ENCODE measurements around the gene SNX5.

The SNX5 gene

GRCh38 chr20:17955302-17955701, 13.3 kb downstream of the SNX5 start:
- H3K4me3 ChIP-seq (replicated peaks; ENCODE audit: low read depth, low read length): no peak overlapping the region
- TF ChIP-seq CTCF (IDR thresholded peaks at IDR 0.05; ENCODE audit: low read depth, low read length, missing control alignments): no peak

GRCh38 chr20:17953935-17954334, 14.7 kb downstream of the SNX5 start:
- DNase-seq (ENCODE audit: extremely low read depth, low read depth): no peak
- TF ChIP-seq CTCF (IDR thresholded peaks at IDR 0.05; ENCODE audit: low read depth, low read length, missing control alignments): no peak

More at GRCh38 chr20:17955302-17955701, 13.3 kb downstream of the SNX5 start:
- no peak for DNase-seq (ENCODE audit: extremely low read depth, low read depth)

DNA sequence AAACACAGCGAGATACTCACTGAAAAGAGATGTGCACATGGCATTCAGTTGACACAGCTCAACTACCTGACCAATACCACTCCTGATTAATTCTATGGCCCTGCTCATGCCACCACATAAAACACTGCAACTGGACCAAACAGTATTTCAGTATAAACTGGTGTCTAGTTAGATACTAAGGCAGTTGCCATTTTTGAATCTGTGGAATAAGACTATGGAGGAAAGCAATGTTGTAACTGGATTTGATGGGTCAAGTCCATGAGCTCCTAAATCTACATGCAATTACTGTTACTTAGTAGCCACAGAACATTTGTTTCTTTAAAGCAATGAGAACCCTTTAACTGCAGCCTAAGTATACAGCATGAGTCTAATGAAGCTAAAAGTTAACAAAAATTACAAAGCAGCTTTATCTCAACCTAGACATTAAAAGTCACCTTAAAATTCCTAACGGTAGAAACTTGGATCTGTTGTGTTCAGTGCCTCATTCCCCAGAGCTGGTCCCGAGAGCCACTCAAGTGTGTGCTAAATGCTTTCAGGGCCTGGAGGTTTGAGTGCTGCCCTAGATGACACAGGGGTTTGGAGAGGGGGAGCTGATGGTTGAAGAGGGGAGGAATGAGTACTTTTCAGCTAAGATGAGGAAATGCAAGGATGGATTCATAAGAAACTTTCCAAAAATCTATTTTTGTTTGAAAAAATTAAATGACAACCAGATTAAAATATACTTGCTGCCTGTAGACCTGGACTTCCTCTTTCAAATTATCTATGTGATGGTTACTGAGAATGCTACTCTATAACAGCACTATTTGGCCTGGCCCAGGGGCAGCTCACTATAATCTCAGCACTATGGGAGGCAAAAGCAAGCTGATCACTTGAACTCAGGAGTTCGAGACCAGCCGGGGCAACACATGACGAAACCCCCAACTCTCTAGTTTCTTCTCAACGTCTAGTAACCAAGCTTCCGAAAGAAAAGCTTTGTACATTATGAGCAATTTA, 15.6 kb downstream of the SNX5 start:
- no peak for DNase-seq (ENCODE audit: extremely low read depth, low read depth)
- no peak for TF ChIP-seq CTCF (IDR thresholded peaks at IDR 0.05; ENCODE audit: low read depth, low read length, missing control alignments)
- H3K4me3 ChIP-seq (replicated peaks; ENCODE audit: low read depth, low read length): no peak overlapping the region

More at GRCh38 chr20:17953935-17954334, 14.7 kb downstream of the SNX5 start:
- no peak overlapping the region for H3K4me3 ChIP-seq (replicated peaks; ENCODE audit: low read depth, low read length)

GRCh38 chr20:17951323-17951722, 17.3 kb downstream of the SNX5 start:
- H3K4me3 ChIP-seq (replicated peaks; ENCODE audit: low read depth, low read length): no peak overlapping the region
- DNase-seq (ENCODE audit: extremely low read depth, low read depth): no peak
- no peak for TF ChIP-seq CTCF (IDR thresholded peaks at IDR 0.05; ENCODE audit: low read depth, low read length, missing control alignments)

DNA sequence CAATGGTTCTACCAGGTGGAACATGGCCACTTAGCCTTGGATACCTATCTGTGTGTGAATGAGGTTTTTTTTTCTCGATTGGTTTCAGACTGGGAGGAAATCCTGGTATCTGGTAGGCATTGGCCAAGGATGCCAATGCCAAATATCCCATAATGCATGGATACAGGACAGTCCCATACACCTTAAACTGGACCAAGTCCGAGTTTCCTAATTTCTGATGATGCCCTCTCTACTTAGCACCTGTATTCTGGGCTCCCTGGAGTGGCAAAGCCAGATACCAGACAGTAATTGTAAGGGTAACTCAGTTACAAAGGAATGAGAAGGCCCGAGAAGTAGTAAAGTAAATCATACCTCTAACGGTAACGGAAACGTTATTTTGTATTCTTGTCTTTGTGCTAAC, 17.9 kb downstream of the SNX5 start:
- TF ChIP-seq CTCF (IDR thresholded peaks at IDR 0.05; ENCODE audit: low read depth, low read length, missing control alignments): no peak
- DNase-seq (ENCODE audit: extremely low read depth, low read depth): no peak
- H3K4me3 ChIP-seq (replicated peaks; ENCODE audit: low read depth, low read length): no peak overlapping the region

DNA sequence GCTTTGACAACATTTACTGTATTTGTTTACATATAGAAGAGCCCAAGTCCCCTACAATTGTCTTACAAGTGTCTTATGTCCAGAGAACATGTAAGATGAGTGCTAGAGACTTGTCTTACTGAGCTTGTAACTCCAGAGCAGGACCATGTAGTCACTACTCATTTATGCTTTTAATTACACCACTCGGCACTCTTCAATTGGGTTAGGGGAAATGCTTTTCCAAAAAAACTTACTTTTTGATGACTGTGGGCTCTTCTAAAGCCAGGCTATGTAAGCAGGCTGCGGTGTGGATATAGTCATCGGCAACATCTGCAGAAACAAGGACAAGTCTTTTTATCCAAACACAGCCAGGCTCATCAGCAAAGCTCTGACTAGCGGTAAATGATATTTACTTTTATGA, 18.7 kb downstream of the SNX5 start:
- no peak overlapping the region for H3K4me3 ChIP-seq (replicated peaks; ENCODE audit: low read depth, low read length)
- DNase-seq (ENCODE audit: extremely low read depth, low read depth): no peak
- TF ChIP-seq CTCF (IDR thresholded peaks at IDR 0.05; ENCODE audit: low read depth, low read length, missing control alignments): no peak

Data from HFF-Myc (cell line).